NCI-H2029 treated with DMSO at 0.1 percent for 48 hours (cell line): Measurements from ENCODE around the gene ALDH1A1.

Experiments
- DNase-seq: peaks from one replicate; lab custom pipeline; 2025; lab: John Stamatoyannopoulos, UW

Gene ALDH1A1

GRCh38 chr9:72979405-72980100 lies 26.7 kb upstream of the ALDH1A1 start:
- DNase-seq, result no peak

GRCh38 chr9:72978744-72979143 lies 25.9 kb upstream of the ALDH1A1 start:
- DNase-seq, result no peak

GRCh38 chr9:72977670-72978069 lies 24.8 kb upstream of the ALDH1A1 start:
- no peak for DNase-seq

GRCh38 chr9:72974501-72974900 lies 21.6 kb upstream of the ALDH1A1 start:
- DNase-seq, result no peak

- DNase-seq, result no peak
Measured at GRCh38 chr9:72972636-72973035, 19.8 kb upstream of the ALDH1A1 start.

- no peak for DNase-seq
Measured at GRCh38 chr9:72971411-72971810, 18.6 kb upstream of the ALDH1A1 start.

GRCh38 chr9:72960446-72960845 lies 7.6 kb upstream of the ALDH1A1 start:
- DNase-seq, result no peak

GRCh38 chr9:72958485-72959281 lies 5.8 kb upstream of the ALDH1A1 start:
- DNase-seq, result no peak

- DNase-seq, result no peak
Measured at GRCh38 chr9:72955571-72955970, 2.7 kb upstream of the ALDH1A1 start.

- no peak for DNase-seq
Measured at GRCh38 chr9:72955126-72955455, 2.2 kb upstream of the ALDH1A1 start.

- DNase-seq, result peak; percentile 52
Measured at GRCh38 chr9:72954431-72955125, 1.7 kb upstream of the ALDH1A1 start.

GRCh38 chr9:72952381-72952690 lies 517 bp downstream of the ALDH1A1 start:
- DNase-seq, result no peak

- no peak for DNase-seq
Measured at GRCh38 chr9:72951520-72952380, 1.1 kb downstream of the ALDH1A1 start.

GRCh38 chr9:72950875-72951442 lies 1.9 kb downstream of the ALDH1A1 start:
- DNase-seq, result no peak

GRCh38 chr9:72949918-72950325 lies 2.9 kb downstream of the ALDH1A1 start:
- no peak for DNase-seq

GRCh38 chr9:72949244-72949582 lies 3.6 kb downstream of the ALDH1A1 start:
- no peak for DNase-seq

- no peak for DNase-seq
Measured at GRCh38 chr9:72948575-72949243, 4.1 kb downstream of the ALDH1A1 start.

- DNase-seq, result peak; percentile 30
Measured at GRCh38 chr9:72947984-72948465, 4.8 kb downstream of the ALDH1A1 start.

GRCh38 chr9:72946821-72947220 lies 6.0 kb downstream of the ALDH1A1 start:
- DNase-seq, result no peak

- DNase-seq, result no peak
Measured at GRCh38 chr9:72946318-72946717, 6.5 kb downstream of the ALDH1A1 start.

- DNase-seq, result no peak
Measured at GRCh38 chr9:72945391-72945790, 7.5 kb downstream of the ALDH1A1 start.
